ENCODE measurements around the gene KIAA1191.
"Not testable (repeated sequence)": the region's sequence is repeated elsewhere in the genome, so short reads cannot be mapped to it uniquely, and the experiment has no call there.

Gene KIAA1191

DNA sequence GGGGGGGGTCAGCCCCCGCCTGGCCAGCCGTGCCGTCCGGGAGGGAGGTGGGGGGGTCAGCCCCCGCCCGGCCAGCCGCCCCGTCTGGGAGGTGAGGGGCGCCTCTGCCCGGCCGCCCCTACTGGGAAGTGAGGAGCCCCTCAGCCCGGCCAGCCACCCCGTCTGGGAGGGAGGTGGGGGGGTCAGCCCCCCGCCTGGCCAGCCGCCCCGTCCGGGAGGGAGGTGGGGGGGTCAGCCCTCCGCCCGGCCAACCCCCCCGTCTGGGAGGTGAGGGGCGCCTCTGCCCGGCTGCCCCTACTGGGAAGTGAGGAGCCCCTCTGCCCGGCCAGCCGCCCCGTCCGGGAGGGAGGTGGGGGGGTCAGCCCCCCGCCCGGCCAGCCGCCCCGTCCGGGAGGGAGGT, 56.2 kb downstream of the KIAA1191 start:
- not testable (repeated sequence) for DNase-seq
